Kidney tubule cell (primary cell): ENCODE measurements around the gene STUM.
A peak's percentile ranks its signal among the peaks of the same experiment; 100 is the strongest.

Experiments used
- DNase-seq: peaks from one replicate; pipeline ENCODE4 v3.0.0-alpha.2; 2018; ENCODE audit warnings: low spot score

STUM gene

GRCh38 chr1:226654668-226655055 is 106.1 kb downstream of the STUM start:
- DNase-seq = no peak

- no peak for DNase-seq
Measured at GRCh38 chr1:226655251-226656163, 106.9 kb downstream of the STUM start.

GRCh38 chr1:226656201-226656600 is 107.6 kb downstream of the STUM start:
- DNase-seq = no peak

GRCh38 chr1:226656601-226657277 is 108.2 kb downstream of the STUM start:
- DNase-seq = peak; percentile 25

- DNase-seq = no peak
Measured at GRCh38 chr1:226657895-226658545, 109.5 kb downstream of the STUM start.

- no peak for DNase-seq
Measured at GRCh38 chr1:226658546-226659125, 110.1 kb downstream of the STUM start.
